ENCODE data around the gene ETV6.
A peak's percentile ranks its signal among the peaks of the same experiment; 100 is the strongest.

ETV6 gene

DNA sequence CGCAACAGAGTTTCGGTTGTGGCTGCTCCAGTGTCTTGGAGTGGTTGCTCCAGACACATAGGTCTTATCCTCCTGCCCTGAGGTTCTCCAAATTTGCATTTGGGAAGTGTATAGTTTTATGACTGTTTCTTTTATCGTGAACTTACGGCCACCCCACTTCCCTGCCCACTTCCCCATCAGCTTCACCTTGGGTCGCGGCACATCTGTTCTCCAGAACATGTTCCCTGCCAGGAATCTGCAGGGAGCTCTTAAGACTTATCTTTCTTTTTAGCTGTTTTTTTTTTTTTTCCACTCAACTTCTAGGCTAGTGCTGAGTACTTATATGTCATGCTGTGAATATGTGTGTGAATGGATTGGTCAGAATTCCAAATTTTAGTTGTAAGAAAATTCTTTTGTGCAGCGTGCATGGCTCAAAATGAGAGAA lies 75.4 kb downstream of the ETV6 start:
- no peak overlapping the region for H3K27ac ChIP-seq
- TF ChIP-seq, protein P1, sequence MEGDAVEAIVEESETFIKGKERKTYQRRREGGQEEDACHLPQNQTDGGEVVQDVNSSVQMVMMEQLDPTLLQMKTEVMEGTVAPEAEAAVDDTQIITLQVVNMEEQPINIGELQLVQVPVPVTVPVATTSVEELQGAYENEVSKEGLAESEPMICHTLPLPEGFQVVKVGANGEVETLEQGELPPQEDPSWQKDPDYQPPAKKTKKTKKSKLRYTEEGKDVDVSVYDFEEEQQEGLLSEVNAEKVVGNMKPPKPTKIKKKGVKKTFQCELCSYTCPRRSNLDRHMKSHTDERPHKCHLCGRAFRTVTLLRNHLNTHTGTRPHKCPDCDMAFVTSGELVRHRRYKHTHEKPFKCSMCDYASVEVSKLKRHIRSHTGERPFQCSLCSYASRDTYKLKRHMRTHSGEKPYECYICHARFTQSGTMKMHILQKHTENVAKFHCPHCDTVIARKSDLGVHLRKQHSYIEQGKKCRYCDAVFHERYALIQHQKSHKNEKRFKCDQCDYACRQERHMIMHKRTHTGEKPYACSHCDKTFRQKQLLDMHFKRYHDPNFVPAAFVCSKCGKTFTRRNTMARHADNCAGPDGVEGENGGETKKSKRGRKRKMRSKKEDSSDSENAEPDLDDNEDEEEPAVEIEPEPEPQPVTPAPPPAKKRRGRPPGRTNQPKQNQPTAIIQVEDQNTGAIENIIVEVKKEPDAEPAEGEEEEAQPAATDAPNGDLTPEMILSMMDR (IDR thresholded peaks at IDR 0.05) = no peak
- no peak for TF ChIP-seq ZFX (IDR thresholded peaks at IDR 0.05; ENCODE audit: borderline replicate concordance)

DNA sequence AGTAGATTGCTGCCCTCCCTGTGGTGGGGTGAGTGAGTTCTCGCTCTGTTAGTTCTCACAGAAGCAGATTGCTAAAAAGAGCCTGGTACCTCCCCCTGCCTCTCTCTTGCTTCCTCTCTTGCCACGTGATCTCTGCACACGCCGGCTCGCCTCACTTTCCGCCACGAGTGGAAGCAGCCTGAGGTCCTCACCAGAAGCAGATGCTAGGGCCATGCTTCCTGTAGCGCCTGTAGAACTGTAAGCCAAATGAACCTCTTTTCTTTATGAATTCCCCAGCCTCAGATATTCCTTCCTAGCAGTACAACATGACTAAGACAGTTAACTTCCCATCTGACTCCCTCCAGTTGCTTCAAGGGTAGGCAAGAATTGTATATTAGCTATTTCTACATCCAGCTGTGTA lies 76.2 kb downstream of the ETV6 start:
- TF ChIP-seq, protein P1 (IDR thresholded peaks at IDR 0.05) = no peak
- TF ChIP-seq ZFX (IDR thresholded peaks at IDR 0.05; ENCODE audit: borderline replicate concordance) = no peak
- H3K27ac ChIP-seq = no peak overlapping the region

DNA sequence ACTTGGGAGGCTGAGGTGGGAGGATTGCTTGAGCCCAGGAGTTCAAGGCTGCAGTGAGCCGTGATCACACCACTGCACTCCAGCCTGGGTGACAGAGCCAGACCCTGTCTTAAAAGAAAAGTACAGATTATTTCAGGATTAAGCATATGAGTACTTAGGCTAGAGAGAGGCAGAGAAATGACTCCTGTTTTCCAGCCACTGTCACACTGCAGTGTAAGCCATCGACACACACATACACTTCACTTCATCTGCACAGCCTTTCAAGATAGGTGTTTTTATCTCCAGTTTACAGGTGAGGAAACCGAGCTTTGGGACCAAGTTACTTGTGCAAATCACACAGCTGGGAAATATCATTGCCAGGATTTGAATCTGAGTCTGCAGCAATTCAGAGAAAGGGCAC lies 77.2 kb downstream of the ETV6 start:
- no peak overlapping the region for H3K27ac ChIP-seq
- no peak for TF ChIP-seq ZFX (IDR thresholded peaks at IDR 0.05; ENCODE audit: borderline replicate concordance)
- TF ChIP-seq, protein P1 (IDR thresholded peaks at IDR 0.05) = no peak

DNA sequence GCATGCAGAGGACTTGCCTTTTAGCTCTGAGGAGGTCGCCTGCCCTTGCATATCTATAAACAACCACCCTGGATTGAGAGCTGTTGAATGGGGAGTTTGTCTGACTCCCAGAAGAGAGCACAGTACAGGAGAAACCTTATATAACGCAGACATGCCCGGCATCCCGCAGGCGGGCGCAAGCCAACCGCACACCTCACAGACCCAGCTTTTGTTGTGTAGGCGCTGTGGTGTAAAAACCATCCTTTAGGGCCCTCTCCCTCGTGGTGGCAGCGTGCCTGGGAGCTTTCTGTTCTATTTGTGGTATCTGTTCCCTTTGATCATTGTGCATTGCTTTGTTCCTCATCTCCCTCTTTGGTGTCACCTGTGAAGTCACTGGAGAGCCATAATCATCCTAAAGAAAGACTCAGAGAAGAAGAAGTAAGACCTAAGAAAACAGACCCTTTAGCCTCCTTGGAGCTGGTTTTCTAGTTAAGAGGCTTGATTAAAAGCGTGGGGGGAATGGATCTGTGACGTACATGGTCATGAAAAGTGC lies 77.7 kb downstream of the ETV6 start:
- TF ChIP-seq ZFX (IDR thresholded peaks at IDR 0.05; ENCODE audit: borderline replicate concordance) = no peak
- TF ChIP-seq, protein P1 (IDR thresholded peaks at IDR 0.05) = no peak
- no peak overlapping the region for H3K27ac ChIP-seq

DNA sequence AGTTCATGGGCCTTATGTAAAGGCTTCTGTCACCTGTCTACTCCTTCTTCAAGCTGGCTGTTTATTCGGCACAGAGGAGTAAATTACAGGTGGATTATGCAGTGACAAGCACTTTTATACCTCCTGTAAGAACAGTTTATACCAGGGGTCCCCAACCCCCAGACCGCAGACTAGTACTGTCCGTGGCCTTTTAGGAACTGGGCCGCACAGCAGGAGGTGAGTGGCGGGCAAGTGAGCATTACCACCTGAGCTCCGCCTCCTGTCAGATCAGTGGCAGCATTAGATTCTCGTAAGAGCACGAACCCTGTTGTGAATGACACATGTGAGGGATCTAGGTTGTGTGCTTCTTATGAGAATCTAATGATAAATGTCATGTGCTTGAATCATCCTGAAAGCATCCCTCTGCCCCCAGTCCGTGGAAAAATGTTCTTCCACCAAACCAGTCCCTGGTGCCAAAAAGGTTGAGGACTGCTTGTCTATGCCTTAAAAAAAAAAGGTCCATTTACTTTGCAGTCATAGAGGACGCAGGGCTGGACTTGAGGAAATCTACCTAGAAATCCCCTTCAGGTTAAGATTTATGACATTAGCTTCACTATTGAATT lies 78.8 kb downstream of the ETV6 start:
- no peak overlapping the region for H3K27ac ChIP-seq
- TF ChIP-seq, protein P1 (IDR thresholded peaks at IDR 0.05) = no peak
- TF ChIP-seq ZFX (IDR thresholded peaks at IDR 0.05; ENCODE audit: borderline replicate concordance) = no peak

DNA sequence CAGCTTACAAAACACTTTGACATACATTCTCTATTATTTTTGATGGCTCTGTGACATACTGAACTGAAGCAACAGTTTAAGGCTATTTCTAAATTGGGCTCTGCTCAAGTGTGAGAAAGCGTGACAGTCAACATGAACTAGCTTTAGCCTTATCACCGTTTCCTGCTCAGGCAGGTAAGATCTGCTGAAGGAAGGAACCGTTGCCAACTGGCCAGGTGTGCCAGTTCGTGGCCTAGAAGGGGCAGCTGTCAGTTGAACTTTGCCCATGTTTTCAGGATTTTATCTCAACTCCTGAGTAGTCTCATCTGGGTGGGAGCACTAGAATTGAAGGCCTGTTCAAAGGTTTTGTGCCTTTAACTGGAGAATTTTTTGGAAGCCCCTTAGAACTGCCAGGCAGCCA lies 79.5 kb downstream of the ETV6 start:
- no peak overlapping the region for H3K27ac ChIP-seq
- no peak for TF ChIP-seq ZFX (IDR thresholded peaks at IDR 0.05; ENCODE audit: borderline replicate concordance)
- TF ChIP-seq, protein P1 (IDR thresholded peaks at IDR 0.05) = no peak

DNA sequence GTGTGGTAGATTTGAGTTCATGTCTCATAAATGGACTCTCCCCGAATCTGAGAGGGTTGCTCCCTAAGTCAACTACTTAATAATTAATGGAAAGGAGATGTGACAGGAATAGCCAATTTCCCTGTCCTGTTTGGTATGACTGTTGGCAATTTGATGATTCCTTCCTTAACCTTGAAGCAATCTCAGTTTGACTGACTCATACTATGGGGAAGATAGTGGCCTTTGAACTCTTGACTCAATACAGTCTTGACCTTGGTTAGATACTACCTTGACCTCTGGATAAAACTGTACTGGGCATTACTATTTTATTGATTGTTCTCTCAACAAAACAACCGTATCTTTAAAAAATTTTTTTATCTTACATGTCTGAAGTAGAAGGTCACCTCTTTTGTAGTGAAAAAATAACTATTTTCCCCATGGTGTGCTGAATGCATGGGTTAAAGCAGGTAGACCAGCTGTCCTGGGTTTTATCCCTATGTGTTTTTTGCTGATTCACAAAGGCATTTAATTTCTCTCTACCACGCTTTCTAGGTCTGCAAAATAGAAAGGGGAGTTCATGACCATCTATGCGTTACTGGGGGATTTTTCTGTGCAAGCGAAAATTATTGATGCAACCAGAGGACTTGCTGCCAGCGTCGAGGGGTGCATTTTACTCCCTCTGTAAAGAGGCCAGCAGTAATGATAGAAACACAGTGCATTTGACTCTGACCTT lies 80.1 kb downstream of the ETV6 start:
- H3K27ac ChIP-seq = peak overlapping the region; percentile 41
- TF ChIP-seq ZFX (IDR thresholded peaks at IDR 0.05; ENCODE audit: borderline replicate concordance) = no peak
- TF ChIP-seq, protein P1 (IDR thresholded peaks at IDR 0.05) = no peak
